Calu3 (cell line): ENCODE data around the gene FYN. TPM values are rescaled to one million over a fixed set of nuclear protein-coding genes. Genes with fewer than 3 reads are reported as not detected.

ENCODE experiments used
- BruUV-seq: library from RNA; stranded (reverse); fragments of 400-500 nt; replicated peaks from 2 replicates; lab custom pipeline; 2021; lab: Mats Ljungman, UMichigan
- CTCF ChIA-PET: fragments of 300-600 bp; sonication (Branson Sonifier 250); formaldehyde crosslinking; loops from one replicate; lab custom pipeline; 2022; ENCODE audit warnings: antibody characterized with exemption; lab: Charles Lee
- DNase-seq: peaks from one replicate; pipeline ENCODE4 v3.0.0; 2022
- H3K27ac Mint-ChIP-seq: one replicate; pipeline ENCODE4 v1.8.0; 2022; ENCODE audit warnings: mixed read lengths; ENCODE audit not compliant: unreplicated experiment
- H3K27me3 Mint-ChIP-seq: one replicate; pipeline ENCODE4 v1.8.0; 2022; ENCODE audit warnings: mixed read lengths; ENCODE audit not compliant: unreplicated experiment
- H3K36me3 Mint-ChIP-seq: one replicate; pipeline ENCODE4 v1.8.0; 2022; ENCODE audit warnings: mild to moderate bottlenecking, moderate library complexity, mixed read lengths; ENCODE audit not compliant: insufficient read depth, unreplicated experiment
- H3K4me1 Mint-ChIP-seq: one replicate; pipeline ENCODE4 v1.8.0; 2022; ENCODE audit warnings: mild to moderate bottlenecking, low read depth, mixed read lengths; ENCODE audit not compliant: unreplicated experiment
- H3K4me3 Mint-ChIP-seq: one replicate; pipeline ENCODE4 v1.8.0; 2022; ENCODE audit warnings: mild to moderate bottlenecking, low read depth, moderate library complexity, mixed read lengths; ENCODE audit not compliant: unreplicated experiment
- H3K9me3 Mint-ChIP-seq: one replicate; pipeline ENCODE4 v1.8.0; 2022; ENCODE audit warnings: low read depth, mixed read lengths; ENCODE audit not compliant: unreplicated experiment
- CTCF ChIP-seq: fragments of 200-600 bp; IDR thresholded peaks from one replicate; pipeline ENCODE4 v1.8.0; 2022; ENCODE audit warnings: antibody characterized with exemption; ENCODE audit not compliant: unreplicated experiment
- intact Hi-C: fragments of 100-400 bp; cut with micrococcal nuclease; formaldehyde crosslinking; loops from one replicate; pipeline ENCODE4 v1.10.0; 2022; ENCODE audit not compliant: unreplicated experiment
- total RNA-seq: library from RNA; stranded (reverse); gene quantifications from 2 replicates; pipeline ENCODE4 v1.2.3, GENCODE V29; 2022

Gene FYN
- total RNA-seq, 1 experiment from 2014 or later = 61.0 TPM

GRCh38 chr6:111657146-111657545 lies 216.1 kb downstream of the FYN start:
- peaks cover 8% of the 10 kb centered on the region for H3K4me1 Mint-ChIP-seq
- CTCF ChIA-PET = no interaction called here
- no peaks in the 10 kb centered on the region for H3K36me3 Mint-ChIP-seq
- no peak for DNase-seq
- TF ChIP-seq CTCF = no peak
- H3K9me3 Mint-ChIP-seq = no peaks in the 10 kb centered on the region
- BruUV-seq = no TSS peak
- H3K27ac Mint-ChIP-seq = peak overlapping the region; percentile 1
- intact Hi-C loops = no loop called here
- no peak overlapping the region for H3K4me3 Mint-ChIP-seq
- no peaks in the 10 kb centered on the region for H3K27me3 Mint-ChIP-seq

GRCh38 chr6:111653979-111654378 lies 219.3 kb downstream of the FYN start:
- peaks cover 8% of the 10 kb centered on the region for H3K4me1 Mint-ChIP-seq
- BruUV-seq = no TSS peak
- intact Hi-C loops = no loop called here
- H3K27me3 Mint-ChIP-seq = no peaks in the 10 kb centered on the region
- no peaks in the 10 kb centered on the region for H3K9me3 Mint-ChIP-seq
- no peak for DNase-seq
- no peaks in the 10 kb centered on the region for H3K36me3 Mint-ChIP-seq
- TF ChIP-seq CTCF = no peak
- no peak overlapping the region for H3K4me3 Mint-ChIP-seq
- H3K27ac Mint-ChIP-seq = no peak overlapping the region
- CTCF ChIA-PET = no interaction called here

GRCh38 chr6:111653434-111653833 lies 219.8 kb downstream of the FYN start:
- no peak for DNase-seq
- CTCF ChIA-PET = no interaction called here
- no peaks in the 10 kb centered on the region for H3K9me3 Mint-ChIP-seq
- H3K4me3 Mint-ChIP-seq = no peak overlapping the region
- H3K27me3 Mint-ChIP-seq = no peaks in the 10 kb centered on the region
- no peak overlapping the region for H3K27ac Mint-ChIP-seq
- peaks cover 8% of the 10 kb centered on the region for H3K4me1 Mint-ChIP-seq
- intact Hi-C loops = no loop called here
- TF ChIP-seq CTCF = no peak
- no TSS peak for BruUV-seq
- no peaks in the 10 kb centered on the region for H3K36me3 Mint-ChIP-seq

- CTCF ChIA-PET = no interaction called here
- H3K4me1 Mint-ChIP-seq = peaks cover 8% of the 10 kb centered on the region
- intact Hi-C loops = no loop called here
Measured at GRCh38 chr6:111652156-111652555, 221.1 kb downstream of the FYN start.

More at GRCh38 chr6:111652156-111652555, 221.1 kb downstream of the FYN start:
- no TSS peak for BruUV-seq
- DNase-seq = no peak
- no peak for TF ChIP-seq CTCF
- H3K36me3 Mint-ChIP-seq = no peaks in the 10 kb centered on the region
- no peaks in the 10 kb centered on the region for H3K9me3 Mint-ChIP-seq
- no peak overlapping the region for H3K27ac Mint-ChIP-seq
- H3K27me3 Mint-ChIP-seq = no peaks in the 10 kb centered on the region
- no peak overlapping the region for H3K4me3 Mint-ChIP-seq
